Measurements from ENCODE around the gene DSTYK. TPM values are rescaled to one million over a fixed set of nuclear protein-coding genes. Genes with fewer than 3 reads are reported as not detected.
A peak's percentile ranks its signal among the peaks of the same experiment; 100 is the strongest.

The DSTYK gene
- polyA plus RNA-seq, 1 of the 3 experiments (the other 2 are of a cell fraction): 4.4 TPM

DNA sequence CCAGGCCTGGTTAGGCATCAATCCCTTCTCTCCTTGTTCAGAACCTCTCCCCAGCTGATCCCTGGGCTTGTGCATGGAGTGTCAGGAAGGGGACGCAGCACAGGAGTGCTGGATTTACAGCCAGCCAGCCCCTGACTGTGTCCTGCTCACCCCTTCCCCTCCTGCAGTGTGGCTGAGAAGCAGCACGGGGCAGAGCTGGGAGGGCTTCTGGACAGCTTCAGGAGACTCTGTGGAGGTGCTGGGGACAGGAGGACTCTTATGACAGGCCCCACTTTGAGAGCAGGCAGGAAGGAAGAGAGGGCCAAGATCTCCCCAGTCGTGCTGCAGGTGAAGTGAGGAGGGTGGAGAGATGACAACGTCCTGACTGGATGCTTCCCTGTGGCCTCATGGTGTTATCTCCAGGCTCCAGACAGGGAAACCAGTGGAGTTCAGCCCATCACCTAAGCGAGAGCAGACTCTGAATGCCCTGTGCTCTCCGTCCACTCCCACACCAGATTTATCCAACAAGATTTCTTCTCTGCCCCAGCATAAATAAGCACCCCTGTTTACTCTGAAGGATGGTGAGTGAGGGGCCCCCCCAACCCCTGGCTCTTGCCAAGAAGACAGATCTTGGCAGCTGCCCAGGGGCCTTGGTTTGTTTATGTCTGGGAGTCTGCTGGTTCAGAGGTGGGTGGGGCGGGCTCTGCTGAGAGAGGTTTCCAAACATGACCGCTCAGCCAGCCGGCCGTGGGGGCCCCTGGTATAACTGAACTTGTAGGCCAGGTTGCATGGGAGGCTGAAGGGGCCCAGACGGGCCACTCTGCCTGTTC lies 37.5 kb upstream of the DSTYK start:
- Histone ChIP-seq H3K9me2 (no peaks in the 10 kb centered on the region), H4K20me1 (ENCODE audit: insufficient read depth) (no peaks in the 10 kb centered on the region), H3F3A (replicated peaks; ENCODE audit: insufficient read depth) (no peaks in the 10 kb centered on the region), H3K27me3 (ENCODE audit: insufficient read depth) (no peaks in the 10 kb centered on the region), H3K4me1 (ENCODE audit: control insufficient read depth in 1 of 2, insufficient read depth in 2 of 2, low read depth in 1 of 2, low read length in 1 of 2) (peaks cover 7 to 20% of the 10 kb centered on the region in 2 experiments; a peak in 1 of 4 replicates), H3K4me2 (peak overlapping the region; percentile 37; the same call in 1 of the 2 replicates), H3K9ac (no peak overlapping the region), H3K36me3 (replicated peaks in 1 of 2; ENCODE audit: control insufficient read depth in 1 of 2, insufficient read depth in 2 of 2, low read length in 1 of 2) (no peaks in the 10 kb centered on the region), H3K27ac (ENCODE audit: low read depth in 2 of 2, low read length in 1 of 2) (peak overlapping the region in 1 of 2 experiments; percentile 40; a peak in 1 of 4 replicates), H3K79me2 (ENCODE audit: insufficient read depth) (no peaks in the 10 kb centered on the region), H3K9me3 (no peaks in the 10 kb centered on the region), H2AFZ (ENCODE audit: low read depth) (no peak overlapping the region), H3K4me3 (ENCODE audit: low read depth in 2 of 2, low read length in 1 of 2) (no peak overlapping the region)
- no peak for TF ChIP-seq YY1 (IDR thresholded peaks at IDR 0.05; ENCODE audit: low read depth)
- TF ChIP-seq, protein P1, sequence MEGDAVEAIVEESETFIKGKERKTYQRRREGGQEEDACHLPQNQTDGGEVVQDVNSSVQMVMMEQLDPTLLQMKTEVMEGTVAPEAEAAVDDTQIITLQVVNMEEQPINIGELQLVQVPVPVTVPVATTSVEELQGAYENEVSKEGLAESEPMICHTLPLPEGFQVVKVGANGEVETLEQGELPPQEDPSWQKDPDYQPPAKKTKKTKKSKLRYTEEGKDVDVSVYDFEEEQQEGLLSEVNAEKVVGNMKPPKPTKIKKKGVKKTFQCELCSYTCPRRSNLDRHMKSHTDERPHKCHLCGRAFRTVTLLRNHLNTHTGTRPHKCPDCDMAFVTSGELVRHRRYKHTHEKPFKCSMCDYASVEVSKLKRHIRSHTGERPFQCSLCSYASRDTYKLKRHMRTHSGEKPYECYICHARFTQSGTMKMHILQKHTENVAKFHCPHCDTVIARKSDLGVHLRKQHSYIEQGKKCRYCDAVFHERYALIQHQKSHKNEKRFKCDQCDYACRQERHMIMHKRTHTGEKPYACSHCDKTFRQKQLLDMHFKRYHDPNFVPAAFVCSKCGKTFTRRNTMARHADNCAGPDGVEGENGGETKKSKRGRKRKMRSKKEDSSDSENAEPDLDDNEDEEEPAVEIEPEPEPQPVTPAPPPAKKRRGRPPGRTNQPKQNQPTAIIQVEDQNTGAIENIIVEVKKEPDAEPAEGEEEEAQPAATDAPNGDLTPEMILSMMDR (IDR thresholded peaks at IDR 0.05): no peak
- TF ChIP-seq NFIC (IDR thresholded peaks at IDR 0.05; ENCODE audit: borderline replicate concordance): peak; percentile 31; the same call in 1 of the 2 replicates
- no peak for TF ChIP-seq TAF1 (IDR thresholded peaks at IDR 0.05; ENCODE audit: borderline replicate concordance, low read depth, low read length)
- TF ChIP-seq RFX5 (IDR thresholded peaks at IDR 0.05; ENCODE audit: low read length): no peak
- ChIA-PET POLR2A (no interaction called here), CTCF (interaction anchor here (1.7 to 6.8 kb wide), 3 partner anchors 7 to 260 kb away, joined by 4 to 75 read pairs (median 7); no protein-coding TSS in a partner anchor)
- WGBS (ENCODE audit: low lambda C conversion rate): 63% methylated on average over 5 of the region's 11 CpGs
- peak; percentile 58 for DNase-seq

DNA sequence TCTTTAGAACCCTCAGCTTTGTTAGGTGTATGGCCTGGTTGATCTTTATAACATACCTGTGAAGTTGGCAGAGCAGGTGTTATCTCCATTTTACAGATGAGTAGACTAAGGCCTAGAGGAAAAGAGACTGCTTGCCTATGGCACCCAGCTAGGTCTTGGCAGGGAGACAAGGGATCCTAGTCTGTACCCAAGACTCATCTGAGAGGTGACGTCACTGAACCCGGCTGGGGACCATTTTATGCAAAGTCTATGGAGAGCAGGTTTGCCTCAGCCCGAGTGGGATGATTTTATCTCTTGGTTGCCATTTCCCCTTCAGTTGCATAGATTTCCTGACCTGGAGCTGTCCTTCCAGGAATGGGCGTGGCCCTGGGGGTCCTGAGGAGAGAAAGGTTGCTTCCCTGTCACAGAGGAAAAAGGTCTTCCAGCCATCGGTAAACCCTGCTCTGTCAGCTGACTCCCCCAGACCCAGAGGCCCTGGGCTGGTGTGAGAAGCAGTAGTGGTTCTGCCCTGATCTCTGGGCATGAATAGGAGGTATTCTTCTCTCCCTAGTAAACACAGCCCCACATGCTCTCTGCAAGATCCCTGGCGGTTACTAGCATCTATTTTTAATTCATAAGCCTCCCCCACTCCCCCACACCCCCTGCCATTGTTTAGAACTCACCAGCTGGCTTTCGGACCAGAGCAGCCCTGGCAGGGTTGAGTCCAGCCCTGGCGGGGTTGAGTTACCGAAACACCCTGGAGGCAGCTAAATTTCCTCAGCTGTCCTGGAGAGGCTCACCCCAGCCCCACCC lies 35.8 kb upstream of the DSTYK start:
- peaks cover 7 to 20% of the 10 kb centered on the region in 2 experiments; a peak in 1 of 4 replicates for H3K4me1 ChIP-seq (ENCODE audit: control insufficient read depth in 1 of 2, insufficient read depth in 2 of 2, low read depth in 1 of 2, low read length in 1 of 2)
- H3K36me3 ChIP-seq (replicated peaks in 1 of 2; ENCODE audit: control insufficient read depth in 1 of 2, insufficient read depth in 2 of 2, low read length in 1 of 2): no peaks in the 10 kb centered on the region
- no peaks in the 10 kb centered on the region for H3K79me2 ChIP-seq (ENCODE audit: insufficient read depth)
- ChIA-PET POLR2A (no interaction called here), CTCF (interaction anchor here (1.2 to 6.8 kb wide), 8 partner anchors 9 to 441 kb away, joined by 3 to 75 read pairs (median 8); partner anchors contain the start of gene TMCC2)
- H3K9me3 ChIP-seq: no peaks in the 10 kb centered on the region
- H4K20me1 ChIP-seq (ENCODE audit: insufficient read depth): no peaks in the 10 kb centered on the region
- H3K4me3 ChIP-seq (ENCODE audit: low read depth in 2 of 2, low read length in 1 of 2): no peak overlapping the region
- no peak overlapping the region for H3K9ac ChIP-seq
- H3K4me2 ChIP-seq: no peak overlapping the region
- no peak overlapping the region for H3K27ac ChIP-seq (ENCODE audit: low read depth in 2 of 2, low read length in 1 of 2)
- DNase-seq: no peak
- 74% methylated on average over 9 of the region's 9 CpGs for WGBS (ENCODE audit: low lambda C conversion rate)
- H3F3A ChIP-seq (replicated peaks; ENCODE audit: insufficient read depth): no peaks in the 10 kb centered on the region
- no peak overlapping the region for H2AFZ ChIP-seq (ENCODE audit: low read depth)
- H3K27me3 ChIP-seq (ENCODE audit: insufficient read depth): no peaks in the 10 kb centered on the region
- H3K9me2 ChIP-seq: no peaks in the 10 kb centered on the region
- no peak for TF ChIP-seq TAF1 (IDR thresholded peaks at IDR 0.05; ENCODE audit: borderline replicate concordance, low read depth, low read length)
- no peak for TF ChIP-seq ELF1 (IDR thresholded peaks at IDR 0.05)
- no peak for TF ChIP-seq NRF1 (IDR thresholded peaks at IDR 0.05; ENCODE audit: low read depth, low read length)
- TF ChIP-seq SMC3 (IDR thresholded peaks at IDR 0.05; ENCODE audit: low read depth, low read length): no peak
- no peak for TF ChIP-seq CHD2 (IDR thresholded peaks at IDR 0.05; ENCODE audit: low read length, partially characterized antibody)
- no peak for TF ChIP-seq RFX5 (IDR thresholded peaks at IDR 0.05; ENCODE audit: low read length)
- TF ChIP-seq YY1 (IDR thresholded peaks at IDR 0.05; ENCODE audit: low read depth): no peak
- no peak for TF ChIP-seq RAD21 (IDR thresholded peaks at IDR 0.05; ENCODE audit: low read length)
- TF ChIP-seq, protein P2, sequence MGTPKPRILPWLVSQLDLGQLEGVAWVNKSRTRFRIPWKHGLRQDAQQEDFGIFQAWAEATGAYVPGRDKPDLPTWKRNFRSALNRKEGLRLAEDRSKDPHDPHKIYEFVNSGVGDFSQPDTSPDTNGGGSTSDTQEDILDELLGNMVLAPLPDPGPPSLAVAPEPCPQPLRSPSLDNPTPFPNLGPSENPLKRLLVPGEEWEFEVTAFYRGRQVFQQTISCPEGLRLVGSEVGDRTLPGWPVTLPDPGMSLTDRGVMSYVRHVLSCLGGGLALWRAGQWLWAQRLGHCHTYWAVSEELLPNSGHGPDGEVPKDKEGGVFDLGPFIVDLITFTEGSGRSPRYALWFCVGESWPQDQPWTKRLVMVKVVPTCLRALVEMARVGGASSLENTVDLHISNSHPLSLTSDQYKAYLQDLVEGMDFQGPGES (IDR thresholded peaks at IDR 0.05; ENCODE audit: low read depth, low read length): no peak
- TF ChIP-seq, protein P3, sequence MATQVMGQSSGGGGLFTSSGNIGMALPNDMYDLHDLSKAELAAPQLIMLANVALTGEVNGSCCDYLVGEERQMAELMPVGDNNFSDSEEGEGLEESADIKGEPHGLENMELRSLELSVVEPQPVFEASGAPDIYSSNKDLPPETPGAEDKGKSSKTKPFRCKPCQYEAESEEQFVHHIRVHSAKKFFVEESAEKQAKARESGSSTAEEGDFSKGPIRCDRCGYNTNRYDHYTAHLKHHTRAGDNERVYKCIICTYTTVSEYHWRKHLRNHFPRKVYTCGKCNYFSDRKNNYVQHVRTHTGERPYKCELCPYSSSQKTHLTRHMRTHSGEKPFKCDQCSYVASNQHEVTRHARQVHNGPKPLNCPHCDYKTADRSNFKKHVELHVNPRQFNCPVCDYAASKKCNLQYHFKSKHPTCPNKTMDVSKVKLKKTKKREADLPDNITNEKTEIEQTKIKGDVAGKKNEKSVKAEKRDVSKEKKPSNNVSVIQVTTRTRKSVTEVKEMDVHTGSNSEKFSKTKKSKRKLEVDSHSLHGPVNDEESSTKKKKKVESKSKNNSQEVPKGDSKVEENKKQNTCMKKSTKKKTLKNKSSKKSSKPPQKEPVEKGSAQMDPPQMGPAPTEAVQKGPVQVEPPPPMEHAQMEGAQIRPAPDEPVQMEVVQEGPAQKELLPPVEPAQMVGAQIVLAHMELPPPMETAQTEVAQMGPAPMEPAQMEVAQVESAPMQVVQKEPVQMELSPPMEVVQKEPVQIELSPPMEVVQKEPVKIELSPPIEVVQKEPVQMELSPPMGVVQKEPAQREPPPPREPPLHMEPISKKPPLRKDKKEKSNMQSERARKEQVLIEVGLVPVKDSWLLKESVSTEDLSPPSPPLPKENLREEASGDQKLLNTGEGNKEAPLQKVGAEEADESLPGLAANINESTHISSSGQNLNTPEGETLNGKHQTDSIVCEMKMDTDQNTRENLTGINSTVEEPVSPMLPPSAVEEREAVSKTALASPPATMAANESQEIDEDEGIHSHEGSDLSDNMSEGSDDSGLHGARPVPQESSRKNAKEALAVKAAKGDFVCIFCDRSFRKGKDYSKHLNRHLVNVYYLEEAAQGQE (IDR thresholded peaks at IDR 0.05; ENCODE audit: low read depth, low read length): no peak
- TF ChIP-seq TCF12 (IDR thresholded peaks at IDR 0.05): no peak
- TF ChIP-seq RCOR1 (IDR thresholded peaks at IDR 0.05; ENCODE audit: low read length): no peak
- TF ChIP-seq EP300 (IDR thresholded peaks at IDR 0.05; ENCODE audit: borderline replicate concordance in 1 of 2, low read depth in 1 of 2, low read length in 1 of 2): no peak
- TF ChIP-seq, protein P4, sequence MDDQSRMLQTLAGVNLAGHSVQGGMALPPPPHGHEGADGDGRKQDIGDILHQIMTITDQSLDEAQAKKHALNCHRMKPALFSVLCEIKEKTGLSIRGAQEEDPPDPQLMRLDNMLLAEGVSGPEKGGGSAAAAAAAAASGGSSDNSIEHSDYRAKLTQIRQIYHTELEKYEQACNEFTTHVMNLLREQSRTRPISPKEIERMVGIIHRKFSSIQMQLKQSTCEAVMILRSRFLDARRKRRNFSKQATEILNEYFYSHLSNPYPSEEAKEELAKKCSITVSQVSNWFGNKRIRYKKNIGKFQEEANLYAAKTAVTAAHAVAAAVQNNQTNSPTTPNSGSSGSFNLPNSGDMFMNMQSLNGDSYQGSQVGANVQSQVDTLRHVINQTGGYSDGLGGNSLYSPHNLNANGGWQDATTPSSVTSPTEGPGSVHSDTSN (IDR thresholded peaks at IDR 0.05): no peak
- TF ChIP-seq POLR2AphosphoS5 (IDR thresholded peaks at IDR 0.05; ENCODE audit: low read depth, low read length): no peak

Measured in SK-N-SH (cell line).